NB4 (cell line): ENCODE measurements around the gene ATP6V1G3.
A peak's percentile ranks its signal among the peaks of the same experiment; 100 is the strongest.

ENCODE experiments used
- DNase-seq: peaks from one replicate; pipeline ENCODE4 v3.0.0; 2010; ENCODE audit warnings: low read depth
- H3K4me3 ChIP-seq: one replicate; pipeline ENCODE4 v1.5.1; 2011; ENCODE audit warnings: mild to moderate bottlenecking, low read depth, low read length, moderate library complexity
- MAX ChIP-seq: IDR thresholded peaks from 2 replicates; pipeline ENCODE4 v1.6.1; 2011; ENCODE audit warnings: low read depth, low read length
- MYC ChIP-seq: IDR thresholded peaks from 2 replicates; pipeline ENCODE4 v1.6.1; 2011; ENCODE audit warnings: low read depth, low read length
- POLR2A ChIP-seq: IDR thresholded peaks from 2 replicates; pipeline ENCODE4 v1.6.1; 2011; ENCODE audit warnings: mild to moderate bottlenecking; ENCODE audit not compliant: insufficient read length; ENCODE audit errors: extremely low read depth
- TF ChIP-seq, protein P1 (sequence below): IDR thresholded peaks from one replicate; pipeline ENCODE4 v1.5.1; 2012; ENCODE audit warnings: low read depth, low read length

Gene ATP6V1G3

DNA sequence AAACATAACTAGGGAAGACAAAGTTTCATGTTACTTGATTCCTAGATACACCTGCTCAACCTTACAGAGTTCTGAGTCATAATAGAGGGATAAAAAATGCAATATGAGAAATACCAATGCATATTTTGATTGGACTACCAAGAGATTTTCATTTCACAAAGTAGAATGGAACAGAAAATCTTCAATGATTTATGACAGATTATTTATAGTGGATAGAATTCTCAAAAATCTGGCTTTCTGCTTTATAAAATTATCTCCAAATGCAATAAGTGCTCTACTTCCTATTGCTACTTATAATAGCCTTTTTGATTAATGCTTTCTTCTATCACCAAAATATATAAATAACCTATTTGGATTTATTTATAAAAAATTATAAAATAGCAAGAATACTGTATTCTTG lies 18.9 kb upstream of the ATP6V1G3 start:
- DNase-seq = no peak
- H3K4me3 ChIP-seq = no peak overlapping the region
- no peak for TF ChIP-seq POLR2A
- no peak for TF ChIP-seq MAX
- TF ChIP-seq, protein P1, sequence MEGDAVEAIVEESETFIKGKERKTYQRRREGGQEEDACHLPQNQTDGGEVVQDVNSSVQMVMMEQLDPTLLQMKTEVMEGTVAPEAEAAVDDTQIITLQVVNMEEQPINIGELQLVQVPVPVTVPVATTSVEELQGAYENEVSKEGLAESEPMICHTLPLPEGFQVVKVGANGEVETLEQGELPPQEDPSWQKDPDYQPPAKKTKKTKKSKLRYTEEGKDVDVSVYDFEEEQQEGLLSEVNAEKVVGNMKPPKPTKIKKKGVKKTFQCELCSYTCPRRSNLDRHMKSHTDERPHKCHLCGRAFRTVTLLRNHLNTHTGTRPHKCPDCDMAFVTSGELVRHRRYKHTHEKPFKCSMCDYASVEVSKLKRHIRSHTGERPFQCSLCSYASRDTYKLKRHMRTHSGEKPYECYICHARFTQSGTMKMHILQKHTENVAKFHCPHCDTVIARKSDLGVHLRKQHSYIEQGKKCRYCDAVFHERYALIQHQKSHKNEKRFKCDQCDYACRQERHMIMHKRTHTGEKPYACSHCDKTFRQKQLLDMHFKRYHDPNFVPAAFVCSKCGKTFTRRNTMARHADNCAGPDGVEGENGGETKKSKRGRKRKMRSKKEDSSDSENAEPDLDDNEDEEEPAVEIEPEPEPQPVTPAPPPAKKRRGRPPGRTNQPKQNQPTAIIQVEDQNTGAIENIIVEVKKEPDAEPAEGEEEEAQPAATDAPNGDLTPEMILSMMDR = no peak
- TF ChIP-seq MYC = no peak

- no peak overlapping the region for H3K4me3 ChIP-seq
- TF ChIP-seq MYC = no peak
- DNase-seq = no peak
Measured at GRCh38 chr1:198558402-198558801, 17.9 kb upstream of the ATP6V1G3 start.

- DNase-seq = peak; percentile 54
- no peak overlapping the region for H3K4me3 ChIP-seq
- TF ChIP-seq POLR2A (no peak), MYC (no peak), MAX (no peak)
- TF ChIP-seq, protein P1 = no peak
Measured at GRCh38 chr1:198556971-198557370, 16.5 kb upstream of the ATP6V1G3 start.

- DNase-seq = no peak
- no peak overlapping the region for H3K4me3 ChIP-seq
- TF ChIP-seq MYC (no peak), MAX (no peak), POLR2A (no peak)
- TF ChIP-seq, protein P1 = no peak
Measured at GRCh38 chr1:198552668-198553416, 12.4 kb upstream of the ATP6V1G3 start.

DNA sequence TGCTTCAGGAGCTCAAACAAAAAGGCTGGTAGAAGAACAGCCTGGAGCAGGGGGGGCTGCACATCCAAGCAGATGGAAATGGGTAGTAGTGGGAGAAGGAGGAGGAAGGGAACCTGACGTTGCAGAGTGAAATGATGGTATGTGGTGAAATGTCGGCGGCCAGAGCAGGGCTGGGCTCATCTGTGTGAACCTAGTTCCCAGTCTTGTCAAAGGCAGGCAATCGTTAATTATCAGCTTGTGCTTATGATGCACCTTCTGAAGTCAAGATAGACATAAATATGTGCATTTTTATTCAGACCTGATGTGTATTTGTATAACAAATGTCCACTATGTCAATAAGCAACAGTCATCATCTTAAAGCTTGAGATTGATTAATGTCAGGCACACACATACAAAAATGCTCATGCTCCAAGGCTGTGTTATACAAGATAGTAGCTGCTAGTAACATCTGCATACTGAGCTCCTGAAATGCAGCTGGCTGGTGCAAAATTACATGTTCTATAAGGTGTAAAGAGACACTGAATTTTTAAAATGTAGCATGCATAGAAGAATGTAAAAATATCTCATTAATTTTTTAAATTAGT lies 10.6 kb upstream of the ATP6V1G3 start:
- no peak overlapping the region for H3K4me3 ChIP-seq
- no peak for DNase-seq
- TF ChIP-seq MYC (no peak), POLR2A (no peak), MAX (no peak)
- TF ChIP-seq, protein P1 = no peak

GRCh38 chr1:198549866-198550265 lies 9.4 kb upstream of the ATP6V1G3 start:
- TF ChIP-seq, protein P1 = no peak
- TF ChIP-seq MYC = no peak
- TF ChIP-seq MAX = no peak
- no peak overlapping the region for H3K4me3 ChIP-seq
- no peak for DNase-seq
